ENCODE measurements around the gene NTSR2.
A peak's percentile ranks its signal among the peaks of the same experiment; 100 is the strongest.

Gene NTSR2

GRCh38 chr2:11710210-11710609 is 40.2 kb upstream of the NTSR2 start:
- H3K36me3 ChIP-seq (ENCODE audit: control insufficient read depth in 1 of 2, insufficient read depth in 2 of 2, low read depth in 1 of 2, low read length in 2 of 2), result no peaks in the 10 kb centered on the region
- no peak overlapping the region for H3K4ac ChIP-seq (ENCODE audit: low read depth in 1 of 2, low read length in 2 of 2)
- no peaks in the 10 kb centered on the region for H3K79me1 ChIP-seq (replicated peaks; ENCODE audit: low read length, poor library complexity, severe bottlenecking)
- peak; percentile 42 for DNase-seq
- no peaks in the 10 kb centered on the region for H3K9me3 ChIP-seq (ENCODE audit: control insufficient read depth, low read length)
- H2AK5ac ChIP-seq (ENCODE audit: low read length, severe bottlenecking), result no peak overlapping the region
- peak overlapping the region; percentile 23 for H3K9ac ChIP-seq (ENCODE audit: low read length)
- H2BK120ac ChIP-seq (ENCODE audit: low read depth, low read length), result no peak overlapping the region
- H3K27me3 ChIP-seq (ENCODE audit: control insufficient read depth in 1 of 2, insufficient read depth in 1 of 2, low read length in 2 of 2), result peaks cover 0 to under 1% of the 10 kb centered on the region in 2 experiments
- no peak overlapping the region for H4K91ac ChIP-seq (ENCODE audit: low read length)
- no peak overlapping the region for H2BK5ac ChIP-seq (ENCODE audit: low read depth, low read length, poor library complexity, severe bottlenecking)
- H3K27ac ChIP-seq (ENCODE audit: low read length, poor library complexity, severe bottlenecking), result no peak overlapping the region
- no peak overlapping the region for H4K8ac ChIP-seq (ENCODE audit: low read length)
- H2AFZ ChIP-seq (ENCODE audit: low read depth, low read length), result no peak overlapping the region
- H3K4me1 ChIP-seq (ENCODE audit: control insufficient read depth, insufficient read depth, low read depth, low read length), result no peaks in the 10 kb centered on the region
- no peak overlapping the region for H3K23ac ChIP-seq (ENCODE audit: low read length in 2 of 2)
- H3K4me2 ChIP-seq (ENCODE audit: low read length, poor library complexity, severe bottlenecking), result no peak overlapping the region
- H3K18ac ChIP-seq (ENCODE audit: low read depth in 1 of 2, low read length in 2 of 2), result no peak overlapping the region
- no peak overlapping the region for H2BK12ac ChIP-seq (ENCODE audit: low read length in 2 of 2)
- no peak overlapping the region for H2BK15ac ChIP-seq (ENCODE audit: low read depth, poor library complexity, severe bottlenecking)
- no peak overlapping the region for H3K4me3 ChIP-seq (ENCODE audit: insufficient read depth in 1 of 2, low read depth in 1 of 2, low read length in 2 of 2)
- no peak overlapping the region for H3K14ac ChIP-seq (ENCODE audit: low read length in 2 of 2)
- 97% methylated on average over 2 of the region's 3 CpGs for WGBS

- no peak overlapping the region for H3K14ac ChIP-seq (ENCODE audit: low read length in 2 of 2)
- no peak overlapping the region for H3K27ac ChIP-seq (ENCODE audit: low read length, poor library complexity, severe bottlenecking)
- H2AK5ac ChIP-seq (ENCODE audit: low read length, severe bottlenecking), result no peak overlapping the region
- no peak overlapping the region for H2BK120ac ChIP-seq (ENCODE audit: low read depth, low read length)
- H2AFZ ChIP-seq (ENCODE audit: low read depth, low read length), result no peak overlapping the region
- no peak overlapping the region for H3K4me2 ChIP-seq (ENCODE audit: low read length, poor library complexity, severe bottlenecking)
- no peak overlapping the region for H2BK12ac ChIP-seq (ENCODE audit: low read length in 2 of 2)
- no peaks in the 10 kb centered on the region for H3K27me3 ChIP-seq (ENCODE audit: control insufficient read depth in 1 of 2, insufficient read depth in 1 of 2, low read length in 2 of 2)
- H3K9me3 ChIP-seq (ENCODE audit: control insufficient read depth, low read length), result no peaks in the 10 kb centered on the region
- no peak overlapping the region for H4K91ac ChIP-seq (ENCODE audit: low read length)
- no peak overlapping the region for H4K8ac ChIP-seq (ENCODE audit: low read length)
- no peak overlapping the region for H3K9ac ChIP-seq (ENCODE audit: low read length)
- no peak overlapping the region for H3K4me3 ChIP-seq (ENCODE audit: insufficient read depth in 1 of 2, low read depth in 1 of 2, low read length in 2 of 2)
- H3K4me1 ChIP-seq (ENCODE audit: control insufficient read depth, insufficient read depth, low read depth, low read length), result no peaks in the 10 kb centered on the region
- H3K23ac ChIP-seq (ENCODE audit: low read length in 2 of 2), result no peak overlapping the region
- no peaks in the 10 kb centered on the region for H3K79me1 ChIP-seq (replicated peaks; ENCODE audit: low read length, poor library complexity, severe bottlenecking)
- DNase-seq, result no peak
- no peaks in the 10 kb centered on the region for H3K36me3 ChIP-seq (ENCODE audit: control insufficient read depth in 1 of 2, insufficient read depth in 2 of 2, low read depth in 1 of 2, low read length in 2 of 2)
- no peak overlapping the region for H2BK15ac ChIP-seq (ENCODE audit: low read depth, poor library complexity, severe bottlenecking)
- H2BK5ac ChIP-seq (ENCODE audit: low read depth, low read length, poor library complexity, severe bottlenecking), result no peak overlapping the region
- WGBS, result 91% methylated on average over 8 of the region's 8 CpGs
- H3K18ac ChIP-seq (ENCODE audit: low read depth in 1 of 2, low read length in 2 of 2), result no peak overlapping the region
- H3K4ac ChIP-seq (ENCODE audit: low read depth in 1 of 2, low read length in 2 of 2), result no peak overlapping the region
Observed at GRCh38 chr2:11709293-11709692, 39.3 kb upstream of the NTSR2 start.

- Histone ChIP-seq H3K23ac (ENCODE audit: low read length in 2 of 2) (no peak overlapping the region), H3K27me3 (ENCODE audit: control insufficient read depth in 1 of 2, insufficient read depth in 1 of 2, low read length in 2 of 2) (no peaks in the 10 kb centered on the region), H3K27ac (ENCODE audit: low read length, poor library complexity, severe bottlenecking) (no peak overlapping the region), H3K4me1 (ENCODE audit: control insufficient read depth, insufficient read depth, low read depth, low read length) (peaks cover 4% of the 10 kb centered on the region), H3K36me3 (ENCODE audit: control insufficient read depth in 1 of 2, insufficient read depth in 2 of 2, low read depth in 1 of 2, low read length in 2 of 2) (no peaks in the 10 kb centered on the region), H3K4me2 (ENCODE audit: low read length, poor library complexity, severe bottlenecking) (no peak overlapping the region), H4K91ac (ENCODE audit: low read length) (no peak overlapping the region), H2AFZ (ENCODE audit: low read depth, low read length) (no peak overlapping the region), H3K4ac (ENCODE audit: low read depth in 1 of 2, low read length in 2 of 2) (no peak overlapping the region), H3K18ac (ENCODE audit: low read depth in 1 of 2, low read length in 2 of 2) (no peak overlapping the region), H3K79me1 (replicated peaks; ENCODE audit: low read length, poor library complexity, severe bottlenecking) (no peaks in the 10 kb centered on the region), H2AK5ac (ENCODE audit: low read length, severe bottlenecking) (no peak overlapping the region), H4K8ac (ENCODE audit: low read length) (no peak overlapping the region), H3K9me3 (ENCODE audit: control insufficient read depth, low read length) (no peaks in the 10 kb centered on the region), H3K14ac (ENCODE audit: low read length in 2 of 2) (no peak overlapping the region), H2BK12ac (ENCODE audit: low read length in 2 of 2) (no peak overlapping the region), H3K4me3 (ENCODE audit: insufficient read depth in 1 of 2, low read depth in 1 of 2, low read length in 2 of 2) (no peak overlapping the region), H2BK5ac (ENCODE audit: low read depth, low read length, poor library complexity, severe bottlenecking) (no peak overlapping the region), H2BK15ac (ENCODE audit: low read depth, poor library complexity, severe bottlenecking) (peak overlapping the region; percentile 26), H3K9ac (ENCODE audit: low read length) (no peak overlapping the region), H2BK120ac (ENCODE audit: low read depth, low read length) (no peak overlapping the region)
- DNase-seq, result no peak
- 90% methylated on average over 3 of the region's 3 CpGs for WGBS
Observed at GRCh38 chr2:11708106-11708505, 38.1 kb upstream of the NTSR2 start.

- H3K9ac ChIP-seq (ENCODE audit: low read length), result no peak overlapping the region
- H3K23ac ChIP-seq (ENCODE audit: low read length in 2 of 2), result no peak overlapping the region
- H3K4me3 ChIP-seq (ENCODE audit: insufficient read depth in 1 of 2, low read depth in 1 of 2, low read length in 2 of 2), result no peak overlapping the region
- H3K79me1 ChIP-seq (replicated peaks; ENCODE audit: low read length, poor library complexity, severe bottlenecking), result no peaks in the 10 kb centered on the region
- no peak overlapping the region for H3K4me2 ChIP-seq (ENCODE audit: low read length, poor library complexity, severe bottlenecking)
- H3K18ac ChIP-seq (ENCODE audit: low read depth in 1 of 2, low read length in 2 of 2), result no peak overlapping the region
- H3K4me1 ChIP-seq (ENCODE audit: control insufficient read depth, insufficient read depth, low read depth, low read length), result peaks cover 5% of the 10 kb centered on the region
- no peak overlapping the region for H2AFZ ChIP-seq (ENCODE audit: low read depth, low read length)
- H2AK5ac ChIP-seq (ENCODE audit: low read length, severe bottlenecking), result no peak overlapping the region
- H3K36me3 ChIP-seq (ENCODE audit: control insufficient read depth in 1 of 2, insufficient read depth in 2 of 2, low read depth in 1 of 2, low read length in 2 of 2), result no peaks in the 10 kb centered on the region
- no peak overlapping the region for H2BK12ac ChIP-seq (ENCODE audit: low read length in 2 of 2)
- no peak overlapping the region for H2BK5ac ChIP-seq (ENCODE audit: low read depth, low read length, poor library complexity, severe bottlenecking)
- no peak overlapping the region for H4K91ac ChIP-seq (ENCODE audit: low read length)
- H3K9me3 ChIP-seq (ENCODE audit: control insufficient read depth, low read length), result no peaks in the 10 kb centered on the region
- DNase-seq, result no peak
- no peak overlapping the region for H3K4ac ChIP-seq (ENCODE audit: low read depth in 1 of 2, low read length in 2 of 2)
- H4K8ac ChIP-seq (ENCODE audit: low read length), result no peak overlapping the region
- H3K14ac ChIP-seq (ENCODE audit: low read length in 2 of 2), result no peak overlapping the region
- H3K27ac ChIP-seq (ENCODE audit: low read length, poor library complexity, severe bottlenecking), result no peak overlapping the region
- no peaks in the 10 kb centered on the region for H3K27me3 ChIP-seq (ENCODE audit: control insufficient read depth in 1 of 2, insufficient read depth in 1 of 2, low read length in 2 of 2)
- no peak overlapping the region for H2BK120ac ChIP-seq (ENCODE audit: low read depth, low read length)
- 89% methylated on average over 3 of the region's 3 CpGs for WGBS
- no peak overlapping the region for H2BK15ac ChIP-seq (ENCODE audit: low read depth, poor library complexity, severe bottlenecking)
Observed at GRCh38 chr2:11705711-11706110, 35.7 kb upstream of the NTSR2 start.

Measured in mesenchymal stem cell (in vitro differentiated cells and primary cell).